Pancreas (tissue), 10 donors: ENCODE data around the gene SHROOM4. TPM values are rescaled to one million over a fixed set of nuclear protein-coding genes. Genes with fewer than 3 reads are reported as not detected.

Experiments used
- ATAC-seq, 4 donors: fragments of 200-7000 bp; cut with Tn5 transposase; one replicate each; pipeline versions ENCODE4 v1.8.0 to v1.9.1; 2020; ENCODE audit warnings: mild to moderate bottlenecking in 4 of 4, moderate library complexity in 4 of 4
- DNase-seq, 6 donors: peaks; one replicate each; pipeline ENCODE4 v3.0.0-alpha.2; 2020
- FAIRE-seq: peaks from 2 replicates; lab custom pipeline; 2012; peaks lifted over from hg19 to GRCh38; lab: Jason Lieb, UNC
- H3K27ac ChIP-seq, 4 donors: fragments of 200-600 bp; sonication (generic); 1 replicate in 3 of 4; 2 replicates in 1 of 4; pipeline versions ENCODE4 v1.5.0 to v1.8.0; 2020
- H3K27me3 ChIP-seq, 4 donors: fragments of 200-600 bp; one replicate each; pipeline ENCODE4 v1.8.0; 2021
- H3K36me3 ChIP-seq, 3 donors: fragments of 200-600 bp; sonication (generic) in 1 of 3; one replicate each; pipeline versions ENCODE4 v1.5.0 to v1.8.0; 2020 to 2021
- H3K4me1 ChIP-seq, 3 donors: fragments of 200-600 bp; one replicate each; pipeline ENCODE4 v1.8.0; 2021
- H3K4me3 ChIP-seq, 4 donors: fragments of 200-600 bp; sonication (generic) in 2 of 4; one replicate each; pipeline versions ENCODE4 v1.5.0 to v1.8.0; 2020 to 2021
- H3K9me3 ChIP-seq, 4 donors: fragments of 200-600 bp; one replicate each; pipeline ENCODE4 v1.8.0; 2021
- CTCF ChIP-seq, 4 donors: fragments of 200-600 bp; sonication (generic) in 3 of 4; IDR thresholded peaks; one replicate each; pipeline versions ENCODE4 v1.5.0 to v1.8.0; 2021; ENCODE audit warnings: antibody characterized with exemption in 4 of 4
- WGBS, 2 donors: extraction: QIAGEN DNeasy Blood & Tissue Kit; methylation state at CpG; one replicate each; pipeline ENCODE4 v1.1.7; 2013; 5-methylcytosine and 5-hydroxymethylcytosine counted together
- intact Hi-C, 3 donors: fragments of 100-400 bp; cut with DNase I; formaldehyde crosslinking; loops; one replicate each; pipeline versions ENCODE4 v1.11.1 to v1.14.2; 2022
- polyA plus RNA-seq, 2 donors: library from polyadenylated mRNA; stranded (reverse); fragments of 200-250 nt; gene quantifications; one replicate each; pipeline ENCODE4 v1.2.3, GENCODE V29; 2013
- total RNA-seq, 6 donors: library from RNA; stranded (reverse); fragmentation: NEBNext Ultra II Directional in 4 of 6; extraction: Animal tissue kit (Norgen Biotek cat#: 25700) in 4 of 6; gene quantifications; one replicate each; pipeline versions ENCODE4 v1.2.1 to v1.2.4, GENCODE V29; 2021 to 2023
- donor health status: healthy with polysubstance abuse.
- donor health status: DM: no; HTN: no; CAD: no; lungs with moderate emphysema.
- donor health status: DM: no; HTN: no; CAD: no.
- donor health status: control.
- donor health status: control.
- donor health status: Bipolar disorder and iron deficiency.
- donor health status: DM: yes; HTN: yes; CAD: no.
- donor health status: DM: no; HTN: no; CAD: no.
- donor health status: DM: no; HTN: no; CAD: no.
- donor health status: DM: yes; HTN: yes; CAD: no.

The SHROOM4 gene
- total and polyA plus RNA-seq, 8 donors = 0.46 to 1.7 (median 0.98) TPM

- intact Hi-C loops = loop anchor here in 1 of 3 donors (10.0 kb wide), 1 partner anchor 293 kb away; no protein-coding TSS in a partner anchor
- ATAC-seq = peak; percentile 60 to 89 (median 86)
- TF ChIP-seq CTCF (IDR thresholded peaks at IDR 0.05) = peak; percentile 55 to 76 (median 58)
- peak in 1 of 6 donors; percentile 22 for DNase-seq
- peaks cover 0 to 21% (median 5%) of the 10 kb centered on the region in 4 donors for H3K27me3 ChIP-seq
- no peaks in the 10 kb centered on the region for H3K4me1 ChIP-seq
- no peak overlapping the region for H3K27ac ChIP-seq
- no peaks in the 10 kb centered on the region for H3K9me3 ChIP-seq
- H3K36me3 ChIP-seq = no peaks in the 10 kb centered on the region
- FAIRE-seq = peak; percentile 95
- 15 to 20% methylated on average over 5 of the region's 5 CpGs for WGBS, 2 donors
- H3K4me3 ChIP-seq = no peak overlapping the region
Observed at GRCh38 chrX:50691820-50692219, 122.2 kb downstream of the SHROOM4 start.

GRCh38 chrX:50684871-50685270 is 129.1 kb downstream of the SHROOM4 start:
- no peak for FAIRE-seq
- intact Hi-C loops = loop anchor here in 1 of 3 donors (5.0 kb wide), 1 partner anchor 302 kb away; no protein-coding TSS in a partner anchor
- no peak for TF ChIP-seq CTCF (IDR thresholded peaks at IDR 0.05)
- H3K9me3 ChIP-seq = no peaks in the 10 kb centered on the region
- no peaks in the 10 kb centered on the region for H3K4me1 ChIP-seq
- no peak for ATAC-seq
- H3K36me3 ChIP-seq = no peaks in the 10 kb centered on the region
- DNase-seq = no peak
- H3K27me3 ChIP-seq = peaks cover 0 to 9% (median 5%) of the 10 kb centered on the region in 4 donors
- WGBS, 2 donors = 24 to 53% methylated on average over 2 of the region's 2 CpGs
- H3K4me3 ChIP-seq = no peak overlapping the region
- no peak overlapping the region for H3K27ac ChIP-seq

DNA sequence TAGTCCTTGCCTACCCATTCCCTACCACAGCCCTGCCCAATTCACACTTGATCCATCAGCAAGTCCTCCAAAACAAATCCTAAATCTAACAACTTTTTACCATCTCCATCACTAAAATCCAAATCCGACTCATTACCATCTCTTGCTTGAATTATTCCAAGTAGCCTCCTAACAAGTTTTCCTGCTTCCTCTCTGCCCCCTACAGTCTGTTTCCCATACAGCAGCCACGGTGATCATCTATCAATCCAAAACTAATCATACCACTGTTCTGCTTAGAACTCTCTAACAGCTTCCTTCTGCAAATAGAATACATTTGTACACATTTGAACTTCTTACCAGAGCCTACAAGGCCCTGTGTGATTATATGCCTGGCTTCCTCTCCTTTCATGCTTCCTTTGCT is 133.0 kb downstream of the SHROOM4 start:
- H3K9me3 ChIP-seq = no peaks in the 10 kb centered on the region
- ATAC-seq = no peak
- peak in 1 of 6 donors; percentile 10 for DNase-seq
- 18 to 20% methylated on average over 2 of the region's 2 CpGs for WGBS, 2 donors
- H3K36me3 ChIP-seq = no peaks in the 10 kb centered on the region
- peak in 1 of 4 donors; percentile 13 for TF ChIP-seq CTCF (IDR thresholded peaks at IDR 0.05)
- H3K4me1 ChIP-seq = no peaks in the 10 kb centered on the region
- intact Hi-C loops = no loop called here
- FAIRE-seq = no peak
- H3K27me3 ChIP-seq = peaks cover 0 to 21% (median 6%) of the 10 kb centered on the region in 4 donors
- H3K4me3 ChIP-seq = no peak overlapping the region
- H3K27ac ChIP-seq = no peak overlapping the region

DNA sequence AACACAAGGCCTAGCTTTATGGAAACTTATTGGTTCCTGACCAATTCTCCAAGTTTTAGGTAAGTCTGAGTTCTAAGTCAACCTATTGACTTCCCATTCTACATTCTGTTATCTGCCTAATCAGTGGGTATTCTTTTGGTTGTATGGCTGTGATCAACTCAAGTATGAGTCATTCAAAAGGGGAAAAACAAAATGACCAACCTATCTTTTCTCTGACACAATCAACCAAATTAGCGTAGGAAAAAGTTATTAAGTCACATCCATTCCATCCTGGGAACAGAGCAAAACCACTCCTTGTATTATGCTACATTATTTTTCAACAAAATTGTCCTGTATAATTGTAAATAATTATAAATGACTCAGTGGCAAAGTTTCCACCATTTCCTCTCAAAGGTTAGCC is 136.2 kb downstream of the SHROOM4 start:
- H3K4me1 ChIP-seq = no peaks in the 10 kb centered on the region
- no peak for TF ChIP-seq CTCF (IDR thresholded peaks at IDR 0.05)
- H3K4me3 ChIP-seq = no peak overlapping the region
- FAIRE-seq = no peak
- peaks cover 0 to 21% (median 8%) of the 10 kb centered on the region in 4 donors for H3K27me3 ChIP-seq
- intact Hi-C loops = no loop called here
- no peak overlapping the region for H3K27ac ChIP-seq
- H3K9me3 ChIP-seq = no peaks in the 10 kb centered on the region
- H3K36me3 ChIP-seq = no peaks in the 10 kb centered on the region
- no peak for DNase-seq
- 66 to 94% methylated on average over 1 of the region's 1 CpG for WGBS, 2 donors
- ATAC-seq = no peak

DNA sequence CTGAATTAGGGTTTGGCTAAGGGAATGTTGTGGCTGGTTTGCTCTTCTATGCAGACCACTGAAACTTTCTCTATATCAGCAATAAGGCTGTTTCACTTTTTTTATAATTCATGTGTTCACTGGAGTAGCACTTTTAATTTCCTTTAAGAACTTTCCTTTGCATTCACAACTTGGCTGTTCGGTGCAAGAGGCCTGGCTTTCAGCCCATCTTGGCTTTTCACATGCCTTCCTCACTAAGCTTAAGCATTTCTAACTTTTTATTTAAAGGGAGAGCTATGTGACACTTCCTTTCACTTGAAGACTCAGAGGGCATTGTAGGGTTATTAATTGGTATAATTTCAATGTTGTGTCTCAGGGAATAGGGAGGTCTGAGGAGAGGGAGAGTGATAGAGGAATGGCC is 142.3 kb downstream of the SHROOM4 start:
- no peaks in the 10 kb centered on the region for H3K36me3 ChIP-seq
- H3K4me1 ChIP-seq = no peaks in the 10 kb centered on the region
- DNase-seq (no peak), FAIRE-seq (no peak), ATAC-seq (no peak)
- H3K9me3 ChIP-seq = no peaks in the 10 kb centered on the region
- H3K27ac ChIP-seq = no peak overlapping the region
- TF ChIP-seq CTCF (IDR thresholded peaks at IDR 0.05) = no peak
- H3K4me3 ChIP-seq = no peak overlapping the region
- peaks cover 0 to 8% (median 2%) of the 10 kb centered on the region in 4 donors for H3K27me3 ChIP-seq
- intact Hi-C loops = no loop called here
- 71 to 72% methylated on average over 1 of the region's 1 CpG for WGBS, 2 donors
